Measurements from ENCODE around the gene PRSS21. TPM values are rescaled to one million over a fixed set of nuclear protein-coding genes. Genes with fewer than 3 reads are reported as not detected.
A peak's percentile ranks its signal among the peaks of the same experiment; 100 is the strongest.

PRSS21 gene
- total and polyA plus RNA-seq, 10 of the 15 experiments (the other 5 are each of a cell fraction or from before 2014, with no cell fraction given), result 5.3 to 73.4 (median 40.1) TPM; not detected in 1

GRCh38 chr16:2829501-2830354 lies 12.7 kb downstream of the PRSS21 start, which contains the start of gene ZG16B:
ZG16B (plus strand) TSS chr16:2830303; CDS start chr16:2830442, 139 bp downstream.
- TF ChIP-seq POLR2A (IDR thresholded peaks at IDR 0.05; ENCODE audit: low read depth, low read length) (peak; percentile 43), HDAC6 (IDR thresholded peaks at IDR 0.05; ENCODE audit: unreplicated experiment) (no peak), FOS (IDR thresholded peaks at IDR 0.05; ENCODE audit: borderline replicate concordance, extremely low read depth, insufficient read length) (no peak), EED (IDR thresholded peaks at IDR 0.05; ENCODE audit: low read depth) (0 out of 2 replicates have a peak, but pooled peaks have one; percentile 23), TCF7 (IDR thresholded peaks at IDR 0.05; ENCODE audit: borderline replicate concordance) (no peak), ZSCAN29 (IDR thresholded peaks at IDR 0.05) (no peak), GABPA (IDR thresholded peaks at IDR 0.05; ENCODE audit: low read depth) (peak; percentile 40; the same call in 1 of the 2 replicates), IKZF1 (conservative IDR thresholded peaks at IDR 0.05) (0 out of 2 replicates have a peak, but pooled peaks have one; percentile 14), ATF7 (IDR thresholded peaks at IDR 0.05; ENCODE audit: low read depth) (no peak)
- SMC1A ChIA-PET (ENCODE audit: uncharacterized antibody, unreplicated experiment), result no interaction called here
- BruUV-seq (replicated peaks), result no TSS peak
- Histone ChIP-seq H2AFZ (ENCODE audit: control insufficient read depth, low read depth, low read length) (peak within 1 kb of the TSS; percentile 46), H3K36me3 (ENCODE audit: control insufficient read depth in 2 of 2, insufficient read depth in 2 of 2, low read length in 1 of 2) (no peaks in the 10 kb centered on the region), H3K27me3 (replicated peaks in 1 of 2; ENCODE audit: control insufficient read depth in 2 of 2, insufficient read depth in 2 of 2, low read length in 1 of 2) (no peaks in the 10 kb centered on the region), H3K4me1 (ENCODE audit: control insufficient read depth, insufficient read depth, low read length) (peaks cover 4% of the 10 kb centered on the region; the same call in 1 of the 2 replicates), H3K4me2 (ENCODE audit: control insufficient read depth, insufficient read depth) (peak within 1 kb of the TSS; percentile 35; the same call in 1 of the 2 replicates), H3K27ac (ENCODE audit: control insufficient read depth, insufficient read depth) (no peak within 1 kb of the TSS), H3K9ac (ENCODE audit: control insufficient read depth, insufficient read depth, low read length) (no peak within 1 kb of the TSS; the same call in 1 of the 2 replicates), H3K79me2 (ENCODE audit: control insufficient read depth, insufficient read depth, low read length) (no peaks in the 10 kb centered on the region), H3K9me3 (replicated peaks; ENCODE audit: control insufficient read depth, insufficient read depth, low read length) (no peaks in the 10 kb centered on the region), H3K4me3 (no peak within 1 kb of the TSS; the same call in 1 of the 2 replicates), H4K20me1 (ENCODE audit: control insufficient read depth, insufficient read depth) (no peaks in the 10 kb centered on the region)
- 40% methylated on average over 32 of the region's 32 CpGs for WGBS (ENCODE audit: insufficient coverage, insufficient replicate concordance, low lambda C conversion rate, missing lambda C conversion rate)
- POLR2A ChIA-PET, result interaction anchor here (0.5 kb wide), 1 partner anchor 151 kb away, joined by 3 read pairs; no protein-coding TSS in a partner anchor
- intact Hi-C loops (cut with micrococcal nuclease; ENCODE audit: unreplicated experiment), result no loop called here
- in situ Hi-C loops (cut with MboI), result no loop called here
- FAIRE-seq, result no peak
- CTCF ChIA-PET, result interaction anchor here (1.8 kb wide), 1 partner anchor 39 kb away, joined by 4 read pairs; no protein-coding TSS in a partner anchor
- ATAC-seq, result peak; percentile 62
- RAD21 ChIA-PET (ENCODE audit: unreplicated experiment), result no interaction called here
- DNase-seq (ENCODE audit: low read depth, low spot score), result no peak

All from GM12878 (cell line).